Bronchial epithelial cell (primary cell): ENCODE results near the gene ORM2. TPM values are rescaled to one million over a fixed set of nuclear protein-coding genes. Genes with fewer than 3 reads are reported as not detected.
A peak's percentile ranks its signal among the peaks of the same experiment; 100 is the strongest.

Experiments
- DNase-seq: peaks from one replicate; pipeline ENCODE4 v3.0.0-alpha.2; 2010; ENCODE audit warnings: low read depth
- FAIRE-seq: peaks from 2 replicates; lab custom pipeline; 2011; peaks lifted over from hg19 to GRCh38; lab: Jason Lieb, UNC
- H3K27me3 ChIP-seq: 2 replicates; pipeline ENCODE4 v1.5.1; 2011; ENCODE audit warnings: low read length; ENCODE audit not compliant: control insufficient read depth, insufficient read depth
- H3K36me3 ChIP-seq: 2 replicates; pipeline ENCODE4 v1.5.1; 2011; ENCODE audit warnings: low read length; ENCODE audit not compliant: control insufficient read depth, insufficient read depth
- H3K4me3 ChIP-seq: 2 replicates; pipeline ENCODE4 v1.5.1; 2011; ENCODE audit warnings: mild to moderate bottlenecking, low read depth, low read length, control low read depth
- CTCF ChIP-seq: IDR thresholded peaks from 2 replicates; pipeline ENCODE4 v1.5.1; 2011; ENCODE audit warnings: mild to moderate bottlenecking, moderate library complexity, low read length, control low read depth, inconsistent platforms; ENCODE audit not compliant: insufficient read depth, severe bottlenecking
- total RNA-seq: library from RNA; depleted of rRNA; stranded (reverse); fragments of >200 nt; gene quantifications from 2 replicates; pipeline ENCODE4 v1.2.1, GENCODE V29; 2014

Gene ORM2
- total RNA-seq, 1 donor from 2014 or later = not detected

GRCh38 chr9:114344692-114345091, 15.0 kb downstream of the ORM2 start:
- H3K27me3 ChIP-seq = no peaks in the 10 kb centered on the region
- no peak overlapping the region for H3K4me3 ChIP-seq
- H3K36me3 ChIP-seq = peaks cover 7% of the 10 kb centered on the region
- no peak for DNase-seq
- no peak for TF ChIP-seq CTCF
- no peak for FAIRE-seq

GRCh38 chr9:114345493-114346065, 15.9 kb downstream of the ORM2 start:
- peaks cover 7% of the 10 kb centered on the region for H3K36me3 ChIP-seq
- H3K27me3 ChIP-seq = no peaks in the 10 kb centered on the region
- no peak for TF ChIP-seq CTCF
- no peak overlapping the region for H3K4me3 ChIP-seq
- FAIRE-seq = no peak
- DNase-seq = no peak

- TF ChIP-seq CTCF = no peak
- Histone ChIP-seq H3K27me3 (no peaks in the 10 kb centered on the region), H3K36me3 (peaks cover 5% of the 10 kb centered on the region), H3K4me3 (no peak overlapping the region)
- DNase-seq (no peak), FAIRE-seq (peak; percentile 60)
Measured at GRCh38 chr9:114346146-114346545, 16.5 kb downstream of the ORM2 start.

- TF ChIP-seq CTCF = no peak
- no peaks in the 10 kb centered on the region for H3K27me3 ChIP-seq
- H3K36me3 ChIP-seq = peaks cover 5% of the 10 kb centered on the region
- DNase-seq (no peak), FAIRE-seq (no peak)
- no peak overlapping the region for H3K4me3 ChIP-seq
Measured at GRCh38 chr9:114347675-114348074, 18.0 kb downstream of the ORM2 start.

GRCh38 chr9:114348261-114348905, 18.7 kb downstream of the ORM2 start:
- FAIRE-seq (no peak), DNase-seq (no peak)
- H3K36me3 ChIP-seq = peaks cover 4% of the 10 kb centered on the region
- no peak for TF ChIP-seq CTCF
- no peak overlapping the region for H3K4me3 ChIP-seq
- no peaks in the 10 kb centered on the region for H3K27me3 ChIP-seq

- DNase-seq (peak; percentile 94), FAIRE-seq (peak; percentile 97)
- Histone ChIP-seq H3K4me3 (no peak overlapping the region), H3K27me3 (no peaks in the 10 kb centered on the region), H3K36me3 (peaks cover 4% of the 10 kb centered on the region)
- no peak for TF ChIP-seq CTCF
Measured at GRCh38 chr9:114348906-114349482, 19.3 kb downstream of the ORM2 start.
